HepG2 (cell line): ENCODE results near the gene CYSTM1.

Experiments
- ATRX ChIP-seq: sonication (generic); formaldehyde crosslinking; IDR thresholded peaks from 2 replicates; pipeline ENCODE4 v1.4.0; 2020; ENCODE audit warnings: missing genetic modification reagents, borderline replicate concordance
- CREB1 ChIP-seq, 2 experiments: fragments of 450-650 bp in 1 of 2; IDR thresholded peaks; 2 replicates each; pipeline ENCODE4 v1.6.1; 2016 to 2017; ENCODE audit warnings: control low read depth in 1 of 2, mild to moderate bottlenecking in 1 of 2, missing compliant biosample characterization in 1 of 2, missing genetic modification characterization in 1 of 2
- CTCF ChIP-seq: sonication (generic); formaldehyde crosslinking; IDR thresholded peaks from 2 replicates; pipeline ENCODE4 v1.5.0; 2020; ENCODE audit warnings: mild to moderate bottlenecking, missing genetic modification reagents, moderate library complexity
- EP300 ChIP-seq, 3 experiments: sonication (generic) in 1 of 3; formaldehyde crosslinking in 1 of 3; IDR thresholded peaks; 2 replicates each; pipeline versions ENCODE4 v1.5.1 to v1.6.1; 2011 to 2020; ENCODE audit warnings: low read depth in 2 of 3, low read length in 2 of 3, borderline replicate concordance in 1 of 3, improper control_type of control experiment in 1 of 3, mild to moderate bottlenecking in 1 of 3, missing genetic modification reagents in 1 of 3, moderate library complexity in 1 of 3
- JUND ChIP-seq: sonication (generic); formaldehyde crosslinking; IDR thresholded peaks from 2 replicates; pipeline ENCODE4 v1.8.0; 2022; ENCODE audit warnings: mild to moderate bottlenecking, missing genetic modification reagents
- MAFK ChIP-seq, 2 experiments: IDR thresholded peaks in 1 of 2; conservative IDR thresholded peaks in 1 of 2; 2 replicates each; pipeline ENCODE4 v1.6.1; 2011; ENCODE audit warnings: improper control_type of control experiment in 2 of 2, low read length in 2 of 2
- NR3C1 ChIP-seq: sonication (generic); formaldehyde crosslinking; IDR thresholded peaks from 2 replicates; pipeline ENCODE4 v1.4.0; 2020; ENCODE audit warnings: missing genetic modification reagents
- SRF ChIP-seq: IDR thresholded peaks from 2 replicates; pipeline ENCODE4 v1.6.1; 2011; ENCODE audit warnings: mild to moderate bottlenecking, low read depth, low read length, moderate library complexity
- TFAP4 ChIP-seq: sonication (generic); IDR thresholded peaks from 2 replicates; pipeline ENCODE4 v1.6.1; 2016; ENCODE audit warnings: low read depth, borderline replicate concordance
- ZBTB34 ChIP-seq: sonication (generic); formaldehyde crosslinking; IDR thresholded peaks from 2 replicates; pipeline ENCODE4 v1.8.0; 2022; ENCODE audit warnings: mild to moderate bottlenecking, missing genetic modification reagents
- ZBTB7A ChIP-seq: sonication (generic); formaldehyde crosslinking; IDR thresholded peaks from 2 replicates; pipeline ENCODE4 v1.8.0; 2022; ENCODE audit warnings: mild to moderate bottlenecking, missing genetic modification reagents
- ZNF337 ChIP-seq: sonication (generic); formaldehyde crosslinking; IDR thresholded peaks from 2 replicates; pipeline ENCODE4 v1.5.1; 2020; ENCODE audit warnings: missing genetic modification reagents, low read depth, mild to moderate bottlenecking, borderline replicate concordance
- ZNF558 ChIP-seq: sonication (generic); formaldehyde crosslinking; IDR thresholded peaks from 2 replicates; pipeline ENCODE4 v1.9.0; 2022; ENCODE audit warnings: mild to moderate bottlenecking, missing genetic modification reagents, borderline replicate concordance
- ZSCAN29 ChIP-seq: sonication (generic); formaldehyde crosslinking; conservative IDR thresholded peaks from 2 replicates; pipeline ENCODE4 v1.4.0; 2020; ENCODE audit warnings: mild to moderate bottlenecking, missing genetic modification reagents

GRCh38 chr5:140147460-140147859, 27.5 kb upstream of the CYSTM1 start:
- TF ChIP-seq ZBTB7A, result no peak
- TF ChIP-seq SRF, result no peak
- no peak for TF ChIP-seq ZNF558
- TF ChIP-seq ZNF337 (CRISPR knock-in tag), result no peak
- no peak for TF ChIP-seq CTCF (CRISPR knock-in tag)
- TF ChIP-seq ZBTB34, result no peak
- no peak for TF ChIP-seq JUND (CRISPR knock-in tag)
- no peak for TF ChIP-seq TFAP4
- no peak for TF ChIP-seq NR3C1 (CRISPR knock-in tag)
- no peak for TF ChIP-seq MAFK (conservative IDR thresholded peaks at IDR 0.05 in 1 of 2, IDR thresholded peaks at IDR 0.05 in 1 of 2; ENCODE audit: low read length in 2 of 2)
- no peak for TF ChIP-seq EP300 (IDR thresholded peaks at IDR 0.05; ENCODE audit: low read depth in 2 of 2, low read length in 2 of 2)
- TF ChIP-seq EP300 (CRISPR knock-in tag; IDR thresholded peaks at IDR 0.05; ENCODE audit: borderline replicate concordance), result no peak
- no peak for TF ChIP-seq CREB1 (IDR thresholded peaks at IDR 0.05)
- no peak for TF ChIP-seq CREB1 (CRISPR knock-in tag; IDR thresholded peaks at IDR 0.05)
- TF ChIP-seq ZSCAN29 (CRISPR knock-in tag), result no peak
- TF ChIP-seq ATRX (CRISPR knock-in tag), result no peak
